HG03095 (cell line): ENCODE data around the gene SIAE.

ENCODE experiments used
- ATAC-seq: cut with Tn5 transposase; IDR thresholded peaks from one replicate; pipeline ENCODE4 v1.9.1; 2021; ENCODE audit warnings: moderate library complexity; ENCODE audit not compliant: unreplicated experiment

Gene SIAE

GRCh38 chr11:124583781-124584180, 89.8 kb downstream of the SIAE start:
- ATAC-seq: no peak
